ENCODE data around the gene GBF1.
"Not testable (repeated sequence)": the region's sequence is repeated elsewhere in the genome, so short reads cannot be mapped to it uniquely, and the experiment has no call there.

The GBF1 gene

GRCh38 chr10:102245082-102245931 is at the start of gene GBF1:
Gene GBF1 (plus strand): TSS chr10:102245532. CDS start chr10:102258939, 13,407 bp downstream.
- DNase-seq (ENCODE audit: low read depth): peak; percentile 76

DNA sequence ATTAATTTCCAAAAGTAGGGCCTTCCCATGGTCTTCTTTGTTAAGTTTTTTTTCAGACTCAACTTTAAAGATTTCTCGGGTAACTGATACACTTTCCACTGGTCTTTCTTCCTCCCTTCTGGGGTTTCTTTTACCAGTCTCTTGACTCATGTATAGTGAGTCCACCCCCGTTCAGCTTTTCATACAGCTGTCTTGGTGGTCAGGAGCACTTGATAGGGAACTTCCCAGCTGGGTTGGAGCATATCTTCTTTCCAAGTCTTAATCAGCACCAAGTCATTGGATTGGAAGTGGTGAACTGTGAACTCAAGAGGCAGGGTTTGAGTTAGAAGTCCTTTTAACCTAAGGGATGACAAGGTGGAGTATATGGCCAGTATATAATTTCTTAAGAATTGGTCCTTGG is 48.4 kb upstream of the GBF1 start:
- DNase-seq (ENCODE audit: low read depth): no peak

DNA sequence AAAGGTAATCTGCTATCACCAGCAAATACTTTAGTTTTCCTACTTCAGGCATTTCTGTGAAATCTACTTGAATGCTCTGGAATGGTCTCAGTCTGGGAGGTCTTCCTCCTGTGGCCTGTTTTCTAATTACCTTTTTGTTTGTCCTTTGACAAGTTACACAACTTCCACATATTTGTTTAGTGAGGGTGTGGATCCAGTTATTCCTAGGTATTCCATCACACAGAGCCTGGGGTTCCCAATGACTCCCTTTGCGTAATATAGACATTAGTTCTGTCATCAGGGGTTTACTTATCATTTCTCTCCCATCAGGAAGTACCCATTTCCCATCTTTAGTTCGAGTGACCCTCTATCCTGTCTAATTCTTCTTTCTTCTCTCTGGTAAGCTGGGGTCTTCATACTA is 47.3 kb upstream of the GBF1 start:
- DNase-seq (ENCODE audit: low read depth): no peak

DNA sequence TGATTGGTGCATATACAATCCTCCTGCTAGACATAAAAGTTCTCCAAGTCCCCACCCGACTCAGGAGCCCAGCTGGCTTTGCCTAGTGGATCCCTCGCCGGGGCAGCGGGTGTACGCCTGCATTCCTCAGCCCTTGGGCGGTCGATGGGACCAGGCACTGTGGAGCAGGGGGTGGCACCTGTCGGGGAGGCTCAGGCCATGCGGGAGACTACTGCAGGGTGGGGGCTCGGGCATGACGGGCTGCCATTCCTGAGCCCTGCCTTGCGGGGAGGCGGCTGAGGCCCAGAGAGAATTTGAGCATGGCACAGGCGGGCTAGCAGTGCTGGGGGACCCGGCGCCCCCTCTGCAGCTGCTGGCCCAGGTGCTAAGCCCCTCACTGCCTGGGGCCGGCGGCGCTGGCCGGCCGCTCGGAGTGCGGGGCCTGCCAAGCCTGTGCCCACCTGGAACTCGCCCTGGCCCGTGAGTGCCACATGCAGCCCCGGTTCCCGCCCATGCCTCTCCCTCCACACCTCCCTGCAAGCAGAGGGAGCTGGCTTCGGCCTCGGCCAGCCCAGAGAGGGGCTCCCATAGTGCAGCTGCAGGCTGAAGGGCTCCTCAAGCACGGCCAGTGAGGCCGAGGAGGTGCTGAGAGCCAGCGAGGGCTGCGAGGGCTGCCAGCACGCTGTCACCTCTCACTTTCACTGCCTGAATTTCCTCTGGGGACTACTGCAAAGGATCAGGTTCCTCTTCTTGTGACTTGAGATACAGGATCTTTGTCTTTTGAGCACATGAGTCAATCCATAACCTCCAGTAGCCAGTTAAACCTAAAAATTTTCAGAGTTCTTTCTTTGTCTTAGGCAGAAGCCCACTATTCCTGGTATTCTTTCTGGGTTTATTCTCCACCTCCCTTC is 44.3 kb upstream of the GBF1 start:
- DNase-seq (ENCODE audit: low read depth): no peak

DNA sequence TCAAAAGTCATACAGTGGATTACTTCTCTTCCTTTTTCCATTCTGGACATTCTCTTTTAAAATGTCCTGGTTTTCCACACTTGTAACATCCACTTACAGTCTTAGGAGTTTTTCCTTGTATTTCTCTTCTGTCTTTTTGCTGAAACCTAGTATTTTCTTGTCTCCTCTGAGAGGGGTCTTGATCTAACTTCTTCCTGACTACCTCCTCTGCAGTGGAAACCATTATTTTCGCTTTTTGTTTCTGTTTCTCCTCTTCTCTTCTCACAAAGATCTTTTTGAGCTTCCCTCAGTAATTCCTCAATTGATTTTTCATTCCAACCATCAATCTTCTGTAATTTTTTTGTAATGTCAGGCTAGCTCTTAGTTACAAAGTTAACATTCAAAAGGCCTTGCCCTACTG is 42.9 kb upstream of the GBF1 start:
- DNase-seq (ENCODE audit: low read depth): no peak

GRCh38 chr10:102208311-102209035 is 36.9 kb upstream of the GBF1 start:
- no peak for DNase-seq (ENCODE audit: low read depth)

GRCh38 chr10:102211615-102212299 is 33.6 kb upstream of the GBF1 start:
- no peak for DNase-seq (ENCODE audit: low read depth)

- DNase-seq (ENCODE audit: low read depth): not testable (repeated sequence)
These were observed 31.7 kb upstream of the GBF1 start for GRCh38 chr10:102213599-102213998.

GRCh38 chr10:102219370-102219769 is 26.0 kb upstream of the GBF1 start:
- DNase-seq (ENCODE audit: low read depth): no peak

DNA sequence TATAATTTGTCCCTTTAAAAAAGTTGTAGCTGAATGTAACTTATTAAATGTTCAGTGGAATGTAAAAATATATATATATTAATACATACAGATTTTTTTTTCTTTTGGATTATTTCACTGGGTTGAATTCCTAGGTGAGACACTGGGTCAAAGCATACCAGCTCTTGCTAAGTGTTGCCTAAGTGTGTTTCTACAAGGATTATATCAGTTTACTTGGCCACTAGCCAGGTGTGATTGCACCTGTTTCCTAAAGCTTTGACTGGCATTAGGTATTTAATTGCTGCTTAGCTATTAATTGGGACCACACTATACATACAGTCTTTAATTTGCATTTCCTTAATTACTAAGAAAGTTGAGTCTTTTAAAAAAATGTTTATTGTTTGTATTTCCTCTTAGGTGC is 24.7 kb upstream of the GBF1 start:
- no peak for DNase-seq (ENCODE audit: low read depth)

- DNase-seq (ENCODE audit: low read depth): no peak
These were observed 22.5 kb upstream of the GBF1 start for GRCh38 chr10:102222797-102223196.

- peak; percentile 69 for DNase-seq (ENCODE audit: low read depth)
These were observed 19.4 kb upstream of the GBF1 start, which contains the start of gene ELOVL3 for GRCh38 chr10:102225646-102226541. Gene ELOVL3 (plus strand): TSS chr10:102226299. CDS start chr10:102226549, 250 bp downstream.

DNA sequence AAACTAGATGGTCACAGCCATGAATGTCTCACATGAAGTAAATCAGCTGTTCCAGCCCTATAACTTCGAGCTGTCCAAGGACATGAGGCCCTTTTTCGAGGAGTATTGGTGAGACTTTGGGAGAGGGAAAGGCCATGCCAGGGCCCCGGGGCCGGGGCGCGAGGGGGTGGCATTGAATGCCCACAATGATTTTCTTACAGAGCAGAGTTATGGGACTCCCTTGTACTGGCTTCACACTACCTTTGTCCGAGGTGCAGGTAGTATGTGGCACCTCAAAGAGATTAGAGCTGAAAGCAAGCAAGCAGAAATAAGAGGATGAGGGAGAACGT is 18.8 kb upstream of the GBF1 start:
- DNase-seq (ENCODE audit: low read depth): no peak

- no peak for DNase-seq (ENCODE audit: low read depth)
These were observed 18.3 kb upstream of the GBF1 start for GRCh38 chr10:102227050-102227449.

GRCh38 chr10:102229810-102230263 is 15.5 kb upstream of the GBF1 start:
- peak; percentile 86 for DNase-seq (ENCODE audit: low read depth)

GRCh38 chr10:102230264-102230860 is 15.0 kb upstream of the GBF1 start:
- no peak for DNase-seq (ENCODE audit: low read depth)

GRCh38 chr10:102230861-102231356 is 14.4 kb upstream of the GBF1 start:
- DNase-seq (ENCODE audit: low read depth): peak; percentile 35

DNA sequence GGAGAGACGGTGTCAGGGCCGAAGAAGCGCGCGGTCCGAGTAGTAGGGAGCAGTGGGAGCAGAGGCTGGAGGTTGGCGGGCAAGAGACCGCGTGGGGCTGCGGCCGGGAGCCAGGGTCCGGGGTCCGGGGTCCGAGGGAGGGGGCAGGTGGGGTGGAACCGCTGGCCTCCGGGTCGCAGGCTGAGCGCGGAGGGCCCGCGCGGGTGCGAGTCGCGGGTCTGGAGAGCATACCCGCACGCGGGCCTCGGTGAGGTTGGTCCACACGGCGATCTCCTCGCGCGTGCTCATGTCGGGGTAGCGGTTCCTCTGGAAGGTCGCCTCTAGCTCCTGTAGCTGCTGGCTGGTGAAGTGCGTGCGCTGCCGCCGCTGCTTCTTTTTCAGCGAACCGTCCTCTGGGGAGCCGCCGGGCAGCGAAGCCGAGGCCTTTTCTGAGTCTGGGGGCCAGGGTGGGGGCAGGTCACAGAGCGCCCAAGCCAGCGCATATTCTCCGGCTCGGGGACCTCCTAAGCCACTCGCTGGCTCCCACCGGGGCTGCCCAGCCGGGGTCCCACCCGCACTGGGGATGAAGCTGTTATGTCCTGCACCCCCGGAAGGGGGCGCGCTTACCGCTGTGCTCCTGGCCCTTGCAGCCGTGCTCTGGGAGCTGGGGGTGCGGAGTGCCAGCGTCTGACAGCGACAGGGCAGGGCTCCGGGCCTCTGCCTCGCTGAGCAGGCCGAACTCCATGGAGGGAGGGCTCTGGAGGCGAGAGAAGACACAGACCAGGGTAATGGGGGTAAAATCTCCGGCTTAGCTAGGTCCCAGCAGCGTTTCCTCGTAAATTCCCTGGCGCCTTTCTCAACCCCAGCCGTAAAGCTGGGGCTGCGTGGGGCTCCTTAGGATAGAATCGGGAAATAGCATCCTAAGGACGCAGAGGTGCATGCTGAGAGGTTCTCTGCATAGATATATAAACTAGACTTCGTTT is 13.7 kb upstream of the GBF1 start:
- peak; percentile 53 for DNase-seq (ENCODE audit: low read depth)

GRCh38 chr10:102233997-102234396 is 11.3 kb upstream of the GBF1 start:
- no peak for DNase-seq (ENCODE audit: low read depth)
